Kidney (tissue), 14 donors: ENCODE results near the gene CTU1. TPM values are rescaled to one million over a fixed set of nuclear protein-coding genes. Genes with fewer than 3 reads are reported as not detected.
A peak's percentile ranks its signal among the peaks of the same experiment; 100 is the strongest.

Source experiments
- DNase-seq, 5 donors: peaks; one replicate each; pipeline ENCODE4 v3.0.0-alpha.2; 2013 to 2020
- FAIRE-seq: peaks from 2 replicates; lab custom pipeline; 2012; peaks lifted over from hg19 to GRCh38; lab: Jason Lieb, UNC
- H3K27ac ChIP-seq, 2 donors: one replicate each; pipeline ENCODE4 v1.7.0; 2013; ENCODE audit warnings: low read depth in 2 of 2, low read length in 2 of 2, inconsistent platforms in 1 of 2
- H3K27me3 ChIP-seq: one replicate; pipeline ENCODE4 v1.7.1; 2013; ENCODE audit warnings: low read length, inconsistent platforms; ENCODE audit not compliant: control insufficient read depth, insufficient read depth
- H3K36me3 ChIP-seq, 3 donors: one replicate each; pipeline versions ENCODE4 v1.7.0 to v1.7.1; 2013; ENCODE audit warnings: low read length in 3 of 3, control low read depth in 1 of 3, inconsistent platforms in 1 of 3; ENCODE audit not compliant: insufficient read depth in 3 of 3, control insufficient read depth in 2 of 3
- H3K4me1 ChIP-seq, 3 donors: one replicate each; pipeline versions ENCODE4 v1.7.0 to v1.7.1; 2013; ENCODE audit warnings: low read length in 3 of 3, inconsistent platforms in 1 of 3, low read depth in 1 of 3; ENCODE audit not compliant: control insufficient read depth in 2 of 3, insufficient read depth in 2 of 3
- H3K4me3 ChIP-seq, 3 donors: one replicate each; pipeline versions ENCODE4 v1.7.0 to v1.8.1; 2013; ENCODE audit warnings: low read length in 3 of 3, control low read depth in 1 of 3, inconsistent platforms in 1 of 3
- H3K9ac ChIP-seq, 3 donors: one replicate each; pipeline versions ENCODE4 v1.7.0 to v1.7.1; 2013; ENCODE audit warnings: low read length in 3 of 3, control low read depth in 1 of 3, inconsistent platforms in 1 of 3
- H3K9me3 ChIP-seq, 3 donors: one replicate each; pipeline versions ENCODE4 v1.7.0 to v1.7.1; 2013; ENCODE audit warnings: low read length in 3 of 3, control low read depth in 1 of 3, inconsistent platforms in 1 of 3; ENCODE audit not compliant: control insufficient read depth in 2 of 3, insufficient read depth in 1 of 3
- CTCF ChIP-seq: IDR thresholded peaks from 3 replicates; pipeline ENCODE4 v1.5.1; 2012; ENCODE audit warnings: mild to moderate bottlenecking, moderate library complexity, borderline replicate concordance; ENCODE audit not compliant: insufficient read depth; ENCODE audit errors: extremely low read depth
- intact Hi-C: fragments of 100-400 bp; cut with DNase I; formaldehyde crosslinking; loops from one replicate; pipeline ENCODE4 v1.11.1; 2022
- polyA plus RNA-seq: library from polyadenylated mRNA; stranded (reverse); fragments of 350-450 nt; fragmentation: Illumina TruSeq; extraction: RNeasy Lipid Tissue Mini Kit (QIAGEN cat#74804); gene quantifications from one replicate; pipeline ENCODE4 v1.2.3, GENCODE V29; 2014; ENCODE audit warnings: low read depth, low replicate concordance; ENCODE audit not compliant: insufficient read depth
- total RNA-seq: library from RNA; stranded (reverse); fragmentation: NEBNext Ultra II Directional; extraction: Animal tissue kit (Norgen Biotek cat#: 25700); gene quantifications from one replicate; pipeline ENCODE4 v1.2.1, GENCODE V29; 2021
- donor health status: control.
- donor health status: control.
- donor health status: control.
- donor health status: control.
- donor health status: control.
- donor health status: DM: yes; HTN: yes; CAD: no.
- donor health status: Normal renal cell carcinoma (clear cell type).

CTU1 gene
- total and polyA plus RNA-seq, 2 donors from 2014 or later: 5.2 to 8.4 TPM

- TF ChIP-seq CTCF: no peak
- Histone ChIP-seq H3K27me3 (no peaks in the 10 kb centered on the region), H3K9me3 (no peaks in the 10 kb centered on the region), H3K9ac (no peak within 1 kb of the TSS), H3K4me1 (no peaks in the 10 kb centered on the region), H3K27ac (no peak within 1 kb of the TSS), H3K36me3 (no peaks in the 10 kb centered on the region), H3K4me3 (peak within 1 kb of the TSS in 1 of 3 donors; percentile 9)
- FAIRE-seq: no peak
- peak in 3 of 5 donors; percentile 22 to 60 (median 34) for DNase-seq
- intact Hi-C loops: no loop called here
These were observed 43.5 kb downstream of the CTU1 start, which contains the start of gene KLK13 for GRCh38 chr19:51064534-51065220. KLK13 (minus strand) TSS chr19:51065092; CDS start chr19:51065067, 25 bp downstream.

- DNase-seq (no peak), FAIRE-seq (no peak)
- Histone ChIP-seq H3K4me1 (no peaks in the 10 kb centered on the region), H3K9ac (no peak overlapping the region), H3K27ac (no peak overlapping the region), H3K4me3 (no peak overlapping the region), H3K27me3 (no peaks in the 10 kb centered on the region), H3K9me3 (no peaks in the 10 kb centered on the region), H3K36me3 (no peaks in the 10 kb centered on the region)
- intact Hi-C loops: no loop called here
- TF ChIP-seq CTCF: no peak
These were observed 44.5 kb downstream of the CTU1 start for GRCh38 chr19:51063664-51064063.

- H3K9me3 ChIP-seq: no peaks in the 10 kb centered on the region
- H3K27ac ChIP-seq: no peak overlapping the region
- intact Hi-C loops: no loop called here
- FAIRE-seq (no peak), DNase-seq (no peak)
- no peak for TF ChIP-seq CTCF
- H3K4me1 ChIP-seq: no peaks in the 10 kb centered on the region
- no peaks in the 10 kb centered on the region for H3K27me3 ChIP-seq
- no peak overlapping the region for H3K9ac ChIP-seq
- H3K4me3 ChIP-seq: no peak overlapping the region
- H3K36me3 ChIP-seq: no peaks in the 10 kb centered on the region
These were observed 47.2 kb downstream of the CTU1 start for GRCh38 chr19:51060973-51061372.
